SH-SY5Y (cell line): ENCODE results near the gene AMBRA1.

Experiments
- GATA2 ChIP-seq: IDR thresholded peaks from 2 replicates; pipeline ENCODE4 v1.6.1; 2011; ENCODE audit warnings: mild to moderate bottlenecking, low read depth, low read length
- GATA3 ChIP-seq: IDR thresholded peaks from 2 replicates; pipeline ENCODE4 v1.6.1; 2011; ENCODE audit warnings: low read depth, mild to moderate bottlenecking, low read length, moderate library complexity

- no peak for TF ChIP-seq GATA2
- no peak for TF ChIP-seq GATA3
Measured at GRCh38 chr11:46498968-46499367, 94.9 kb downstream of the AMBRA1 start.
